K562 (cell line): ENCODE measurements around the gene C2orf81. TPM values are rescaled to one million over a fixed set of nuclear protein-coding genes. Genes with fewer than 3 reads are reported as not detected.

Source experiments
- ATAC-seq: fragments of 200-7000 bp; cut with Tn5 transposase; 3 replicates; pipeline ENCODE4 v1.9.1; 2020; ENCODE audit warnings: moderate library complexity
- BruUV-seq: library from RNA; stranded (reverse); fragments of 400-500 nt; replicated peaks from 2 replicates; lab custom pipeline; 2021; lab: Mats Ljungman, UMichigan
- CTCF ChIA-PET: fragments of 300-600 bp; formaldehyde crosslinking; extraction: SDS; loops from one replicate; lab custom pipeline; 2021; ENCODE audit warnings: low intra/inter-chr PET ratio; lab: Yijun Ruan, JAX
- POLR2A ChIA-PET: fragments of 300-600, 350-650 bp; sonication (Branson Sonifier 250); formaldehyde crosslinking; extraction: SDS; loops from one replicate; lab custom pipeline; 2021; ENCODE audit warnings: antibody characterized with exemption, inconsistent platforms; lab: Yijun Ruan, JAX
- DNase-seq, 4 experiments: peaks; one replicate each; pipeline versions ENCODE4 v3.0.0 to v3.0.0-alpha.2; 2011 to 2018; ENCODE audit warnings: low spot score in 3 of 4, mixed read lengths in 3 of 4; ENCODE audit errors: extremely low read depth in 1 of 4
- FAIRE-seq: peaks from 2 replicates; lab custom pipeline; 2011; peaks lifted over from hg19 to GRCh38; lab: Jason Lieb, UNC
- H2AFZ ChIP-seq: 2 replicates; pipeline ENCODE4 v1.6.0; 2011; ENCODE audit warnings: low read depth, low read length, control low read depth, inconsistent platforms
- H3K27ac ChIP-seq: fragments of 200-600 bp; 3 replicates; pipeline ENCODE4 v1.8.0; 2011; ENCODE audit warnings: low read depth, mild to moderate bottlenecking, control low read depth, inconsistent platforms, low read length, moderate library complexity, mixed read lengths; ENCODE audit errors: extremely low read depth
- H3K27me3 ChIP-seq, 2 experiments: fragments of 300-600 bp in 1 of 2; 2 replicates in 1 of 2; 3 replicates in 1 of 2; pipeline versions ENCODE4 v1.6.0 to v1.8.0; 2011; ENCODE audit warnings: inconsistent platforms in 2 of 2, low read length in 2 of 2, mild to moderate bottlenecking in 1 of 2, mixed read lengths in 1 of 2, moderate library complexity in 1 of 2; ENCODE audit not compliant: control insufficient read depth in 2 of 2, insufficient read depth in 2 of 2
- H3K36me3 ChIP-seq: fragments of 300-600 bp; 3 replicates; pipeline ENCODE4 v1.8.0; 2011; ENCODE audit warnings: mild to moderate bottlenecking, low read length, inconsistent platforms; ENCODE audit not compliant: control insufficient read depth, insufficient read depth
- H3K4me1 ChIP-seq, 2 experiments: fragments of 200-600 bp in 1 of 2; replicated peaks in 1 of 2; 2 replicates in 1 of 2; 3 replicates in 1 of 2; pipeline versions ENCODE4 v1.5.1 to v1.8.0; 2011; ENCODE audit warnings: inconsistent platforms in 2 of 2, low read length in 2 of 2, mild to moderate bottlenecking in 1 of 2, mixed read lengths in 1 of 2, moderate library complexity in 1 of 2; ENCODE audit not compliant: control insufficient read depth in 2 of 2, insufficient read depth in 2 of 2
- H3K4me2 ChIP-seq: 2 replicates; pipeline ENCODE4 v1.6.1; 2011; ENCODE audit warnings: low read length, control low read depth, inconsistent platforms, mixed read lengths; ENCODE audit not compliant: insufficient read depth
- H3K4me3 ChIP-seq: fragments of 200-600 bp; sonication (generic), shearing (Covaris generic); 2 replicates; pipeline ENCODE4 v1.5.1; 2016; ENCODE audit warnings: control low read depth, inconsistent platforms
- H3K79me2 ChIP-seq: fragments of 200-600 bp; 3 replicates; pipeline ENCODE4 v1.8.0; 2011; ENCODE audit warnings: low read length, inconsistent platforms; ENCODE audit not compliant: control insufficient read depth, insufficient read depth
- H3K9ac ChIP-seq, 2 experiments: 2 replicates each; pipeline versions ENCODE4 v1.6.0 to v1.6.1; 2011; ENCODE audit warnings: low read depth in 2 of 2, low read length in 2 of 2, control low read depth in 1 of 2, inconsistent platforms in 1 of 2, mild to moderate bottlenecking in 1 of 2, mixed read lengths in 1 of 2; ENCODE audit not compliant: insufficient read depth in 1 of 2
- H3K9me1 ChIP-seq: one replicate; pipeline ENCODE4 v1.6.0; 2011; ENCODE audit warnings: inconsistent platforms, mild to moderate bottlenecking, low read length, moderate library complexity; ENCODE audit not compliant: control insufficient read depth, insufficient read depth
- H3K9me3 ChIP-seq: replicated peaks from 2 replicates; pipeline ENCODE4 v1.5.1; 2011; ENCODE audit warnings: low read depth, low read length, inconsistent platforms; ENCODE audit not compliant: control insufficient read depth, insufficient read depth
- H4K20me1 ChIP-seq: replicated peaks from 2 replicates; pipeline ENCODE4 v1.6.1; 2011; ENCODE audit warnings: low read length, inconsistent platforms, mixed read lengths; ENCODE audit not compliant: control insufficient read depth, insufficient read depth
- CEBPB ChIP-seq: fragments of 450-650 bp; IDR thresholded peaks from 2 replicates; pipeline ENCODE4 v1.6.1; 2016; ENCODE audit warnings: missing genetic modification characterization, missing compliant biosample characterization
- ETS1 ChIP-seq: conservative IDR thresholded peaks from 2 replicates; pipeline ENCODE4 v1.6.1; 2011; ENCODE audit warnings: low read depth, mild to moderate bottlenecking, low read length; ENCODE audit not compliant: control insufficient read depth
- FOXA3 ChIP-seq, 2 experiments: fragments of 450-650 bp in 1 of 2; sonication (generic) in 1 of 2; formaldehyde crosslinking; IDR thresholded peaks in 1 of 2; conservative IDR thresholded peaks in 1 of 2; 2 replicates each; pipeline versions ENCODE4 v1.4.0 to v1.8.0; 2020 to 2022; ENCODE audit warnings: mild to moderate bottlenecking in 2 of 2, missing genetic modification reagents in 1 of 2
- NUFIP1 ChIP-seq: fragments of 450-650 bp; IDR thresholded peaks from 2 replicates; pipeline ENCODE4 v1.6.1; 2018; ENCODE audit not compliant: partially characterized antibody
- POU5F1 ChIP-seq: fragments of 150-350 bp; IDR thresholded peaks from 2 replicates; pipeline ENCODE4 v1.6.1; 2014; ENCODE audit warnings: borderline replicate concordance, low read length, low read depth, mild to moderate bottlenecking; ENCODE audit not compliant: partially characterized antibody
- PRPF4 ChIP-seq: fragments of 200-400 bp; formaldehyde crosslinking; IDR thresholded peaks from one replicate; pipeline ENCODE4 v1.6.1; 2017; ENCODE audit warnings: low read length, low read depth, mild to moderate bottlenecking; ENCODE audit not compliant: insufficient read depth, poor library complexity, severe bottlenecking
- RFX1 ChIP-seq: fragments of 450-650 bp; IDR thresholded peaks from 2 replicates; pipeline ENCODE4 v1.6.1; 2016; ENCODE audit warnings: mild to moderate bottlenecking, moderate library complexity
- SAP30 ChIP-seq: fragments of 200-600 bp; sonication (generic); IDR thresholded peaks from 2 replicates; pipeline ENCODE4 v1.6.1; 2012; ENCODE audit warnings: borderline replicate concordance, low read depth, mild to moderate bottlenecking, moderate library complexity, low read length, control low read depth, inconsistent platforms; ENCODE audit not compliant: insufficient read depth, poor library complexity, severe bottlenecking
- SMAD1 ChIP-seq: fragments of 150-350 bp; IDR thresholded peaks from 2 replicates; pipeline ENCODE4 v1.6.1; 2014; ENCODE audit warnings: low read length, low read depth; ENCODE audit not compliant: partially characterized antibody
- SMAD2 ChIP-seq: fragments of 150-350 bp; IDR thresholded peaks from 2 replicates; pipeline ENCODE4 v1.6.1; 2014; ENCODE audit warnings: low read depth, mild to moderate bottlenecking, low read length
- TBP ChIP-seq: optimal IDR thresholded peaks from 2 replicates; pipeline ENCODE3; 2011; ENCODE audit warnings: low read depth, low read length, improper control_type of control experiment
- ZNF274 ChIP-seq: IDR thresholded peaks from 2 replicates; pipeline ENCODE4 v1.6.1; 2011; ENCODE audit warnings: low read depth, mild to moderate bottlenecking, low read length, moderate library complexity, borderline replicate concordance
- WGBS: fragments of 100-300 bp; shearing (Covaris generic); methylation state at CpG from one replicate; pipeline ENCODE4 v1.1.6; 2016; ENCODE audit warnings: low coverage, mixed read lengths; ENCODE audit not compliant: insufficient coverage; ENCODE audit errors: missing lambda C conversion rate; 5-methylcytosine and 5-hydroxymethylcytosine counted together
- in situ Hi-C: fragments of 300-500 bp; cut with MboI; formaldehyde crosslinking; loops from 4 replicates; pipeline ENCODE4 v1.15.0; 2018; ENCODE audit warnings: inconsistent platforms, mixed read lengths
- intact Hi-C: fragments of 100-400 bp; cut with micrococcal nuclease; formaldehyde crosslinking; loops from 2 replicates; pipeline ENCODE4 v1.14.2; 2022
- polyA plus RNA-seq, 8 experiments: library from polyadenylated mRNA; depleted of rRNA in 4 of 8; stranded (reverse) in 5 of 8; unstranded in 3 of 8; fragments of >200 nt; fragmentation: Nextera tagmentation in 2 of 8; fragmentation: Illumina TruSeq in 1 of 8; extraction: Ambion mirVana in 2 of 8; extraction: Trizol in 1 of 8; gene quantifications; 2 replicates each; pipeline versions ENCODE4 v1.2.1 to v1.2.3, GENCODE V29; 2011 to 2014; ENCODE audit warnings: inconsistent platforms in 1 of 8, missing spikeins in 1 of 8
- total RNA-seq, 7 experiments: library from RNA; depleted of rRNA in 6 of 7; stranded (reverse); fragments of >200 nt in 6 of 7; fragmentation: Illumina TruSeq in 2 of 7; extraction: Trizol in 2 of 7; gene quantifications; 2 replicates each; pipeline versions ENCODE4 v1.2.1 to v1.2.3, GENCODE V29; 2011 to 2021; ENCODE audit warnings: low replicate concordance in 1 of 7

C2orf81 gene
- total and polyA plus RNA-seq, 9 of the 15 experiments (the other 6 are each of a cell fraction or from before 2014, with no cell fraction given) = 0.06 TPM; not detected in 8

GRCh38 chr2:74385396-74385795 is 36.0 kb downstream of the C2orf81 start:
- Histone ChIP-seq H3K9me3 (no peaks in the 10 kb centered on the region), H3K9ac (no peak overlapping the region), H3K4me2 (no peak overlapping the region), H3K9me1 (no peaks in the 10 kb centered on the region), H3K27me3 (no peaks in the 10 kb centered on the region), H3K4me1 (peaks cover under 1 to 20% of the 10 kb centered on the region in 2 experiments; a peak in 2 of 5 replicates), H3K36me3 (peaks cover 12% of the 10 kb centered on the region; the same call in 2 of the 3 replicates), H3K4me3 (no peak overlapping the region), H3K27ac (no peak overlapping the region), H3K79me2 (peaks cover 20% of the 10 kb centered on the region; the same call in 2 of the 3 replicates), H2AFZ (no peak overlapping the region), H4K20me1 (0 out of 2 replicates have a peak, but pooled peaks cover 3% of the 10 kb centered on the region)
- no peak for FAIRE-seq
- ChIA-PET POLR2A (interaction anchor here (0.7 to 0.9 kb wide), 2 partner anchors 10 to 15 kb away, joined by 3 to 4 read pairs; no protein-coding TSS in a partner anchor), CTCF (interaction anchor here (0.5 kb wide), 1 partner anchor 68 kb away, joined by 3 read pairs; no protein-coding TSS in a partner anchor)
- intact Hi-C loops = no loop called here
- peak; percentile 31; the same call in 2 of the 3 replicates for ATAC-seq
- WGBS = 81% methylated on average over 8 of the region's 8 CpGs
- TF ChIP-seq RFX1 (peak; percentile 81), CEBPB (tag) (0 out of 2 replicates have a peak, but pooled peaks have one; percentile 12), ZNF274 (no peak)
- no TSS peak for BruUV-seq
- in situ Hi-C loops = no loop called here
- no peak for DNase-seq

GRCh38 chr2:74384051-74384450 is 37.4 kb downstream of the C2orf81 start:
- FAIRE-seq (no peak), DNase-seq (no peak), ATAC-seq (no peak)
- H3K9me1 ChIP-seq = no peaks in the 10 kb centered on the region
- no peak overlapping the region for H2AFZ ChIP-seq
- intact Hi-C loops (no loop called here), in situ Hi-C loops (no loop called here)
- peaks cover 3% of the 10 kb centered on the region; the same call in 1 of the 2 replicates for H4K20me1 ChIP-seq
- no peaks in the 10 kb centered on the region for H3K27me3 ChIP-seq
- H3K4me1 ChIP-seq = peaks cover 8 to 24% of the 10 kb centered on the region in 2 experiments; a peak in 4 of 5 replicates
- BruUV-seq = no TSS peak
- H3K4me3 ChIP-seq = no peak overlapping the region
- no peak overlapping the region for H3K4me2 ChIP-seq
- H3K27ac ChIP-seq = no peak overlapping the region
- peaks cover 17% of the 10 kb centered on the region; the same call in 2 of the 3 replicates for H3K79me2 ChIP-seq
- CTCF ChIA-PET = no interaction called here
- no peaks in the 10 kb centered on the region for H3K9me3 ChIP-seq
- WGBS = 62% methylated on average over 3 of the region's 3 CpGs
- no peak overlapping the region for H3K9ac ChIP-seq
- POLR2A ChIA-PET = no interaction called here
- H3K36me3 ChIP-seq = peaks cover 12% of the 10 kb centered on the region; the same call in 2 of the 3 replicates
- no peak for TF ChIP-seq SMAD2
- no peak for TF ChIP-seq NUFIP1
- no peak for TF ChIP-seq SMAD1
- no peak for TF ChIP-seq SAP30
- TF ChIP-seq ETS1 = no peak
- TF ChIP-seq TBP = no peak
- no peak for TF ChIP-seq FOXA3 (CRISPR knock-in tag; conservative IDR thresholded peaks at IDR 0.05 in 1 of 2, IDR thresholded peaks at IDR 0.05 in 1 of 2)
- no peak for TF ChIP-seq POU5F1
- TF ChIP-seq PRPF4 = no peak
